GM19452 (cell line): Measurements from ENCODE around the gene DCAF12.
"Not testable (repeated sequence)": the region's sequence is repeated elsewhere in the genome, so short reads cannot be mapped to it uniquely, and the experiment has no call there.

ENCODE experiments used
- ATAC-seq: cut with Tn5 transposase; IDR thresholded peaks from one replicate; pipeline ENCODE4 v1.9.1; 2021; ENCODE audit not compliant: unreplicated experiment

The DCAF12 gene

GRCh38 chr9:34126207-34127034 is at the start of gene DCAF12:
Gene DCAF12 (minus strand): TSS chr9:34126698. CDS start chr9:34126431, 267 bp downstream.
- peak; percentile 68 for ATAC-seq

GRCh38 chr9:34176089-34176488 is 49.6 kb upstream of the DCAF12 start:
- ATAC-seq, result no peak

GRCh38 chr9:34171753-34172535 is 45.4 kb upstream of the DCAF12 start:
- ATAC-seq, result no peak

- no peak for ATAC-seq
Measured at GRCh38 chr9:34170237-34170991, 43.9 kb upstream of the DCAF12 start.

- no peak for ATAC-seq
Measured at GRCh38 chr9:34169125-34169524, 42.6 kb upstream of the DCAF12 start.

GRCh38 chr9:34163434-34163833 is 36.9 kb upstream of the DCAF12 start:
- no peak for ATAC-seq

- ATAC-seq, result no peak
Measured at GRCh38 chr9:34158362-34158869, 31.9 kb upstream of the DCAF12 start.

- ATAC-seq, result no peak
Measured at GRCh38 chr9:34157898-34158297, 31.4 kb upstream of the DCAF12 start.

GRCh38 chr9:34157318-34157717 is 30.8 kb upstream of the DCAF12 start:
- ATAC-seq, result no peak

- ATAC-seq, result no peak
Measured at GRCh38 chr9:34154057-34154456, 27.6 kb upstream of the DCAF12 start.

GRCh38 chr9:34151398-34151797 is 24.9 kb upstream of the DCAF12 start:
- no peak for ATAC-seq

GRCh38 chr9:34145165-34145564 is 18.7 kb upstream of the DCAF12 start:
- no peak for ATAC-seq

- no peak for ATAC-seq
Measured at GRCh38 chr9:34143116-34143515, 16.6 kb upstream of the DCAF12 start.

- ATAC-seq, result no peak
Measured at GRCh38 chr9:34140853-34141252, 14.4 kb upstream of the DCAF12 start.

GRCh38 chr9:34139477-34140146 is 13.1 kb upstream of the DCAF12 start:
- ATAC-seq, result no peak

GRCh38 chr9:34138644-34139043 is 12.1 kb upstream of the DCAF12 start:
- ATAC-seq, result not testable (repeated sequence)

GRCh38 chr9:34134521-34134920 is 8.0 kb upstream of the DCAF12 start:
- ATAC-seq, result no peak

- no peak for ATAC-seq
Measured at GRCh38 chr9:34133436-34133949, 7.0 kb upstream of the DCAF12 start.

GRCh38 chr9:34131571-34131970 is 5.1 kb upstream of the DCAF12 start:
- no peak for ATAC-seq
